GM23248 (cell line): Measurements from ENCODE around the gene SEC23B. TPM values are rescaled to one million over a fixed set of nuclear protein-coding genes. Genes with fewer than 3 reads are reported as not detected.
A peak's percentile ranks its signal among the peaks of the same experiment; 100 is the strongest.
"Not testable (repeated sequence)": the region's sequence is repeated elsewhere in the genome, so short reads cannot be mapped to it uniquely, and the experiment has no call there.

Experiments used
- DNase-seq: peaks from one replicate; pipeline ENCODE4 v3.0.0-alpha.2; 2015
- H2AFZ ChIP-seq: fragments of 200-600 bp; sonication (generic); 2 replicates; pipeline ENCODE4 v1.6.1; 2016; ENCODE audit warnings: antibody characterized with exemption
- H3F3A ChIP-seq: fragments of 200-600 bp; sonication (generic); 2 replicates; pipeline ENCODE4 v1.6.1; 2016; ENCODE audit warnings: mild to moderate bottlenecking, antibody characterized with exemption, mixed run types; ENCODE audit not compliant: insufficient read depth
- H3K27ac ChIP-seq: fragments of 200-600 bp; sonication (generic); 2 replicates; pipeline ENCODE4 v1.5.1; 2016; ENCODE audit warnings: mild to moderate bottlenecking
- H3K27me3 ChIP-seq: fragments of 200-600 bp; sonication (generic); replicated peaks from 2 replicates; pipeline ENCODE4 v1.6.1; 2016; ENCODE audit warnings: mild to moderate bottlenecking; ENCODE audit not compliant: insufficient read depth
- H3K36me3 ChIP-seq: fragments of 200-600 bp; sonication (generic); 2 replicates; pipeline ENCODE4 v1.6.1; 2016; ENCODE audit warnings: low read depth, mild to moderate bottlenecking
- H3K4me1 ChIP-seq: fragments of 200-600 bp; sonication (generic); 2 replicates; pipeline ENCODE4 v1.6.1; 2016; ENCODE audit warnings: mild to moderate bottlenecking; ENCODE audit not compliant: insufficient read depth
- H3K4me2 ChIP-seq: fragments of 200-600 bp; sonication (generic); one replicate; pipeline ENCODE4 v1.6.1; 2016; ENCODE audit warnings: mild to moderate bottlenecking; ENCODE audit not compliant: unreplicated experiment
- H3K4me3 ChIP-seq: fragments of 200-600 bp; sonication (generic); 2 replicates; pipeline ENCODE4 v1.5.1; 2016; ENCODE audit warnings: mild to moderate bottlenecking
- H3K79me2 ChIP-seq: fragments of 200-600 bp; sonication (generic); 2 replicates; pipeline ENCODE4 v1.6.1; 2016; ENCODE audit warnings: mild to moderate bottlenecking; ENCODE audit not compliant: insufficient read depth
- H3K9ac ChIP-seq: fragments of 200-600 bp; sonication (generic); 2 replicates; pipeline ENCODE4 v1.6.1; 2016; ENCODE audit warnings: mild to moderate bottlenecking
- H3K9me2 ChIP-seq: fragments of 200-600 bp; sonication (generic); 2 replicates; pipeline ENCODE4 v1.6.1; 2016; ENCODE audit warnings: mixed run types, mild to moderate bottlenecking, moderate library complexity; ENCODE audit not compliant: insufficient read depth
- H3K9me3 ChIP-seq: fragments of 200-600 bp; sonication (generic); one replicate; pipeline ENCODE4 v1.6.1; 2017; ENCODE audit warnings: low read depth
- H4K20me1 ChIP-seq: fragments of 200-600 bp; sonication (generic); 2 replicates; pipeline ENCODE4 v1.6.0; 2016; ENCODE audit not compliant: insufficient read depth
- EZH2 ChIP-seq: fragments of 200-600 bp; sonication (generic); IDR thresholded peaks from 2 replicates; pipeline ENCODE4 v1.6.1; 2018; ENCODE audit warnings: antibody characterized with exemption, mild to moderate bottlenecking; ENCODE audit not compliant: insufficient read depth, poor library complexity, severe bottlenecking
- EZH2phosphoT487 ChIP-seq: fragments of 200-600 bp; sonication (generic); IDR thresholded peaks from 2 replicates; pipeline ENCODE4 v1.6.1; 2018; ENCODE audit warnings: antibody characterized with exemption, moderate library complexity, mild to moderate bottlenecking, low read depth; ENCODE audit not compliant: insufficient read depth
- WGBS, 2 experiments: methylation state at CpG; one replicate each; pipeline ENCODE4 v1.1.6; 2015 to 2017; ENCODE audit warnings: low lambda C conversion rate in 2 of 2, low coverage in 1 of 2; ENCODE audit errors: missing lambda C conversion rate in 2 of 2; 5-methylcytosine and 5-hydroxymethylcytosine counted together
- in situ Hi-C: fragments of 300-500 bp; cut with MboI; formaldehyde crosslinking; loops from 2 replicates; pipeline ENCODE4 v1.15.0; 2020
- polyA plus RNA-seq: library from polyadenylated mRNA; unstranded; fragments of >200 nt; fragmentation: Nextera tagmentation; extraction: Ambion mirVana; gene quantifications from 2 replicates; pipeline ENCODE4 v1.2.1, GENCODE V29; 2016
- total RNA-seq: library from RNA; depleted of rRNA; stranded (reverse); fragments of >200 nt; shearing (Covaris generic); gene quantifications from 2 replicates; pipeline ENCODE4 v1.2.3, GENCODE V29; 2014

Gene SEC23B
- total and polyA plus RNA-seq, 2 experiments from 2014 or later = 36.8 to 48.5 TPM

DNA sequence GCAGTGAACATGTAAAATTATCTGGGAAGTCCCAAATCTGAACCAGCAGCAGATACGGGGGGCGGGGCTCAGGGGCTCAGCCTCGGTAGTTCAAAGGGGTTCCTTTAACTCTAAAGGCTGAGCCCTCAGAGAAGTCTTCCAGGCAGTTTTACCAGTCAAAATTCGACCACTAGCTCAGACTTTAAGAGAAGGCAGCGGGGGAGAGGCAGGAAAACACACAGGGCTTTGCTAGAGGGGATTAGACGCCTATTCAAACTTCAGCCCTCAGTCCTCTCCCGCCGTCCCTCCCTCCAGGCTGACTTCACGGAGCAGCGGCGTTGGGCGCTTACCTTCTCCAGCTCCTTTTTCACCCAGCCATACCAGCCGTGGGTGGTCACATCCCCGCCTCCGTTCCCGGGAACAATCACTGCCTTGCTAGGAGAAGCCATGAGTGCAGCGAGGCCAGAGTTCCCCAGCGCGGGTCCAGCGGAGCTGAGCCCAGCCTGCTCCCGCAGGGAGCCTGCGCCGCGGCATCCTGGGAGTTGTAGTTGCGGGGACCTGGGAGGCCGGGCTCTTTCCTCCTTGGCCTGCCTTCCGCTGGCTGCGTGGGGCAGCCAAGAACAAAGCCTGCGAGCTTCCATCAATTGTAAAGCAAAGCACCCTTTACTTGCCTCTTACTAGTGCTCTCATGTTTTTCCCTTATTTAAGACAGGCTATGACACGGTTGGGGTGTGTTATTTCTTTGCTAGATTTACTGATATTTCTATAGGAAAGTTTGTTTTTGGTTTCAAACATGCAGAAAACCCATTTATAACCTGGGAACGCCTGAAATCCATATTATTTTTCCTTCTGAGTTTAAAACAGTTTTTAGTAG is 10.8 kb upstream of the SEC23B start, which contains the start of gene RBBP9:
RBBP9 (minus strand) TSS at position 486 of the 853 bp plus-strand sequence; CDS start at position 428, 58 bp downstream.
- peak within 1 kb of the TSS; percentile 14 for H3K27ac ChIP-seq
- WGBS, 2 experiments = 3 to 4% methylated on average over 31 of the region's 31 CpGs
- no peaks in the 10 kb centered on the region for H3K9me3 ChIP-seq
- H3K27me3 ChIP-seq = no peaks in the 10 kb centered on the region
- H3K4me2 ChIP-seq = peak within 1 kb of the TSS; percentile 96
- in situ Hi-C loops = no loop called here
- no peak for TF ChIP-seq EZH2
- TF ChIP-seq EZH2phosphoT487 = no peak
- H4K20me1 ChIP-seq = no peaks in the 10 kb centered on the region
- H3F3A ChIP-seq = no peaks in the 10 kb centered on the region
- H3K9me2 ChIP-seq = no peaks in the 10 kb centered on the region
- peaks cover 13% of the 10 kb centered on the region for H3K79me2 ChIP-seq
- no peaks in the 10 kb centered on the region for H3K36me3 ChIP-seq
- peak; percentile 94 for DNase-seq
- H3K4me3 ChIP-seq = peak within 1 kb of the TSS; percentile 99
- H3K9ac ChIP-seq = peak within 1 kb of the TSS; percentile 81
- H3K4me1 ChIP-seq = 0 out of 2 replicates have a peak, but pooled peaks cover 10% of the 10 kb centered on the region
- peak within 1 kb of the TSS; percentile 99 for H2AFZ ChIP-seq

DNA sequence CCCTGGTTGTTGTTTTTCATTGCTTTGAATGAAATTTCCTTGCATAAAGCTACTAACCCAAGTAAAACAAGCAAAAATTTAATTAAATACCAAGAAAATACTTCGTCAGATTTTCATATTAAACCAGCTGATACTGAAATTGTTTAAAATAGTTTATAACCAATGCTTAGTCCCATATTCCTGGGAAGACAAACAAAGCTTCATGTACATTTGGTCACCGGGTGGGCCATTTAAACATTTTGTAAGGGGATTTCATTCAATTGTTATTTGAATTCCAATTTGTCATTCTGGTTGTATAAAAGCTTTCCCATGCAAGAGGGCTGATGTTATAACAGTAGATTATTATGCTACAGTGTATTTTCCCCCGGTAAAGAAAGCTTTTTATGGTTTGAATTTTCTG is 10.1 kb upstream of the SEC23B start:
- TF ChIP-seq EZH2 (no peak), EZH2phosphoT487 (no peak)
- Histone ChIP-seq H3K9me2 (no peaks in the 10 kb centered on the region), H3K9me3 (no peaks in the 10 kb centered on the region), H3K4me2 (peak overlapping the region; percentile 96), H3K36me3 (no peaks in the 10 kb centered on the region), H3K27me3 (no peaks in the 10 kb centered on the region), H3K4me3 (peak overlapping the region; percentile 99), H3K4me1 (0 out of 2 replicates have a peak, but pooled peaks cover 10% of the 10 kb centered on the region), H3F3A (no peaks in the 10 kb centered on the region), H3K79me2 (peaks cover 13% of the 10 kb centered on the region), H2AFZ (peak overlapping the region; percentile 99), H3K9ac (peak overlapping the region; percentile 81; the same call in 1 of the 2 replicates), H4K20me1 (no peaks in the 10 kb centered on the region), H3K27ac (no peak overlapping the region; the same call in 1 of the 2 replicates)
- 88 to 95% methylated on average over 3 of the region's 3 CpGs for WGBS, 2 experiments
- in situ Hi-C loops = no loop called here
- no peak for DNase-seq

- H3K27ac ChIP-seq, H3K4me3 ChIP-seq, H3K79me2 ChIP-seq, DNase-seq, H3K9ac ChIP-seq, H3K4me1 ChIP-seq, H4K20me1 ChIP-seq, H3K27me3 ChIP-seq, in situ Hi-C loops, H3K36me3 ChIP-seq, H3F3A ChIP-seq, H3K9me3 ChIP-seq, H3K4me2 ChIP-seq, H3K9me2 ChIP-seq: not testable (repeated sequence)
- WGBS, 2 experiments = 53 to 58% methylated on average over 1 of the region's 1 CpG
- peak overlapping the region; percentile 45; the same call in 1 of the 2 replicates for H2AFZ ChIP-seq
Observed at GRCh38 chr20:18501672-18502071, 6.1 kb upstream of the SEC23B start.

- TF ChIP-seq EZH2phosphoT487 (no peak), EZH2 (no peak)
- H3K27me3 ChIP-seq = no peaks in the 10 kb centered on the region
- H3K4me2 ChIP-seq = peak overlapping the region; percentile 62
- peak; percentile 56 for DNase-seq
- no peaks in the 10 kb centered on the region; the same call in 1 of the 2 replicates for H3K4me1 ChIP-seq
- no peaks in the 10 kb centered on the region for H3K9me2 ChIP-seq
- H3K36me3 ChIP-seq = 0 out of 2 replicates have a peak, but pooled peaks cover under 1% of the 10 kb centered on the region
- no peak overlapping the region for H3K27ac ChIP-seq
- peak overlapping the region; percentile 89 for H2AFZ ChIP-seq
- no peaks in the 10 kb centered on the region for H4K20me1 ChIP-seq
- H3K9me3 ChIP-seq = no peaks in the 10 kb centered on the region
- 38 to 54% methylated on average over 31 of the region's 31 CpGs for WGBS, 2 experiments
- H3K79me2 ChIP-seq = peaks cover 18% of the 10 kb centered on the region
- in situ Hi-C loops = no loop called here
- peak overlapping the region; percentile 38; the same call in 1 of the 2 replicates for H3K9ac ChIP-seq
- H3F3A ChIP-seq = no peaks in the 10 kb centered on the region
- peak overlapping the region; percentile 56 for H3K4me3 ChIP-seq
Observed at GRCh38 chr20:18504479-18505060, 3.2 kb upstream of the SEC23B start.
